Measurements from ENCODE around the gene B9D2.

Gene B9D2

DNA sequence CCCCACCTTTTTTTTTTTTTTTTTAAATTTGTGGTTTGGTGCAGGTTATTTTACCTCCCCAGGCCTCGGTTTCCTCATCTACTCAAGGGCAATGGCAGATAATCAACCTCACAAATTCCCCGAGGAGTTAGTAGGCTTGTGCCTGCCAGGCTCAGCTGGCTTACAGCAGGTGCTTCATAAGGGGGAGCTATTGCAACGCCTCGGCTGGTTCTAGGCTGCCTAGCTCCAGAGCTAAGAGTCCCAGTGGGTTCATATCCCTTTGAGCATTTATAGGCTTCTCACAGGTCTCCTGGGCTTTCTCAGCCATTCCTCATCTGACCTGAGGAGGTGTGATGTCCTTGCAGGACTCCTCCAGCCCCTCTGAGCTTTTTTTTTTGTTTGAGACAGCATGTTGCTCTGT is 44.3 kb upstream of the B9D2 start:
- TF ChIP-seq, protein P1, sequence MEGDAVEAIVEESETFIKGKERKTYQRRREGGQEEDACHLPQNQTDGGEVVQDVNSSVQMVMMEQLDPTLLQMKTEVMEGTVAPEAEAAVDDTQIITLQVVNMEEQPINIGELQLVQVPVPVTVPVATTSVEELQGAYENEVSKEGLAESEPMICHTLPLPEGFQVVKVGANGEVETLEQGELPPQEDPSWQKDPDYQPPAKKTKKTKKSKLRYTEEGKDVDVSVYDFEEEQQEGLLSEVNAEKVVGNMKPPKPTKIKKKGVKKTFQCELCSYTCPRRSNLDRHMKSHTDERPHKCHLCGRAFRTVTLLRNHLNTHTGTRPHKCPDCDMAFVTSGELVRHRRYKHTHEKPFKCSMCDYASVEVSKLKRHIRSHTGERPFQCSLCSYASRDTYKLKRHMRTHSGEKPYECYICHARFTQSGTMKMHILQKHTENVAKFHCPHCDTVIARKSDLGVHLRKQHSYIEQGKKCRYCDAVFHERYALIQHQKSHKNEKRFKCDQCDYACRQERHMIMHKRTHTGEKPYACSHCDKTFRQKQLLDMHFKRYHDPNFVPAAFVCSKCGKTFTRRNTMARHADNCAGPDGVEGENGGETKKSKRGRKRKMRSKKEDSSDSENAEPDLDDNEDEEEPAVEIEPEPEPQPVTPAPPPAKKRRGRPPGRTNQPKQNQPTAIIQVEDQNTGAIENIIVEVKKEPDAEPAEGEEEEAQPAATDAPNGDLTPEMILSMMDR (IDR thresholded peaks at IDR 0.05; ENCODE audit: borderline replicate concordance, insufficient read depth, low read depth, low read length), result no peak
- H3K4me3 ChIP-seq (ENCODE audit: low read depth, low read length), result no peak overlapping the region

DNA sequence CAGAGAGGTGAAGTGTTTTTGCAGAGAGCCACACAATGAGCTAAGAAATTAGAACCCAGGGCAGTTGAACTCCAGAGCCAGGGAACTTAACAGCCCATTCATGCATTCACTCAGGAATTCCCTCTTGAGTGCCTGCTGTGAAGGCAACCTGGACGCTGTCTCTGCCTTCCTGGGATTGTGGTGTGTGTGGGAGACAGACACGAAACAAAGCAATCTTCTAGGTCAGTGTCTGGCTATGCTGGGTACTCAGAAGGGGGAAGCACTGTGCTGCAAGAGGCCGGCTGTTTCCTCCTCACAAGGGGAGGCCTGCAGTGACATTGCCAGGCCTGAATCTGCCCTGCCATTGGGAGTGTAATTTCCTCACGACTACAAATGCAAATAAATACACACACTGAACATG is 43.3 kb upstream of the B9D2 start:
- no peak overlapping the region for H3K4me3 ChIP-seq (ENCODE audit: low read depth, low read length)
- TF ChIP-seq, protein P1 (IDR thresholded peaks at IDR 0.05; ENCODE audit: borderline replicate concordance, insufficient read depth, low read depth, low read length), result no peak

DNA sequence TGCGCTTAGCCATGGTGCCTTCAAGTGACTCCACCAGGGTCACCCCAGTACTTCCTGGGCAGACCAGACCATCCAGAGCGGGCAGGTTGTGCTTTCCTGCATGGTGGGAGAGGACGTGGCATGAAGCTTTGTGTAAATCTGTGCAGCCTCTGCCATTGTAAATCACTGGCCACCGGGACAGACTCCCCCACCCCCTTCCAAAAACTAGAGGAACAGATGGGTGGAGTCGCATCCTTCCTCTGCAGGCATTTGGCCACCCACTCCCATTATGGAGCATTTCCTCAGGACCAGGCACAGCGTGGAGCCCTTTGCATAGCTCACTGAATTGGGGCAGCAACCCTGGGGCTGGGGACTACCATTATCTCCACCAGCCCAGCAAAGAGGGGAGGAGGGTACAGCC is 41.8 kb upstream of the B9D2 start:
- no peak overlapping the region for H3K4me3 ChIP-seq (ENCODE audit: low read depth, low read length)
- TF ChIP-seq, protein P1 (IDR thresholded peaks at IDR 0.05; ENCODE audit: borderline replicate concordance, insufficient read depth, low read depth, low read length), result no peak

DNA sequence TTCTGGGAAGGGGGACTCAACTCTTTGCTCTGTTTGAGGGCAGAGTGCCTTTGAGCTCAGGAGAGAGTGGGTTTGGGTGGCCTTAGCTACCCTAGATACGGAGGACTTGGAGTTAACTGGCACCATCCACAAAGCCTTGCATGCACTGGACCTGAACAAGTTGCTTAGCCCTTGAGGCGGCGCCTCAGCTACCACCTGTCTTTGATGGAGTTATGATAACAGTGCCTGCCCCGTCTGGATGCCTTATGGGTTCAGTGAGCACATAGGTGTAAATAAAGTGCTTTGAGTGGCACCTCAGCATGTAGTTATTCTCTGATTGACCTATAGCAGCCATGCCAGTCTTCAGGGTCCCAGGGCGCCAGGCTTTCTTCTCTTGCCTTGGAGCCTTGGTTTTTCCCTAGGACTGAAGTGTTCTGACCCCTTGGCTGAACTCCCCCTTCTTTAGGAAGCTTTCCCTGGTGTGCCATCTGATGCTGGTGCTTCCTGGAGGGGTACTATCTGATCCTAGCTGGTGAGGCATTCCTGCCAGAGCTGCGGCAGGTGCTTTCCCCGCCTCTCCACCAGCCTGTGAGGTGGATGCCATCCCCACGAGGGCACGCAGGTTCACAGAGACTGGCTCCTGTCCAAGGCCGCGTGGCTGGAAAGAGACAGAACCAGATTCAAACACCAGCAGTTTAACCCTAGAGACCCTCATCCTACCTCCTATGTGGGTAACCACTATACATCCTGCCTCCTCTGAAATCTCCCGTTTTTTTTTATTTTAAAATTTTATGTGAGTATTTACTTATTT is 39.4 kb upstream of the B9D2 start:
- H3K4me3 ChIP-seq (ENCODE audit: low read depth, low read length), result no peak overlapping the region
- TF ChIP-seq, protein P1 (IDR thresholded peaks at IDR 0.05; ENCODE audit: borderline replicate concordance, insufficient read depth, low read depth, low read length), result no peak

DNA sequence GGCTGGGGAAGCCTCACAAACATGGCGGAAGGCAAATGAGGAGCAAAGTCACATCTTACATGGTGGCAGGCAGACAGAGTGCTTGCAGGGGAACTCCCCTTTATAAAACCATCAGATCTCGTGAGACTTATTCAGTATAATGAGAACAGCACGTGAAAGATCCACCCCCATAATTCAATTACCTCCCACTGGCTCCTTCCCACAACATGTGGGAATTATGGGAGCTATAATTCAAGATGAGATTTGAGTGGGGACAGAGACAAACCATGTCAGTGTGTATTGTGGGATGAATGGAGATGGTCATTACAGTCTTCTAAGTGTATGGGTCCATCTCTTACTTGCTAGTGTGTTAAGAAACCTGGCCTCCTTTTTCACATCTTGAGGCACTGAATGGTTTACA is 38.1 kb upstream of the B9D2 start:
- TF ChIP-seq, protein P1 (IDR thresholded peaks at IDR 0.05; ENCODE audit: borderline replicate concordance, insufficient read depth, low read depth, low read length), result no peak
- no peak overlapping the region for H3K4me3 ChIP-seq (ENCODE audit: low read depth, low read length)

DNA sequence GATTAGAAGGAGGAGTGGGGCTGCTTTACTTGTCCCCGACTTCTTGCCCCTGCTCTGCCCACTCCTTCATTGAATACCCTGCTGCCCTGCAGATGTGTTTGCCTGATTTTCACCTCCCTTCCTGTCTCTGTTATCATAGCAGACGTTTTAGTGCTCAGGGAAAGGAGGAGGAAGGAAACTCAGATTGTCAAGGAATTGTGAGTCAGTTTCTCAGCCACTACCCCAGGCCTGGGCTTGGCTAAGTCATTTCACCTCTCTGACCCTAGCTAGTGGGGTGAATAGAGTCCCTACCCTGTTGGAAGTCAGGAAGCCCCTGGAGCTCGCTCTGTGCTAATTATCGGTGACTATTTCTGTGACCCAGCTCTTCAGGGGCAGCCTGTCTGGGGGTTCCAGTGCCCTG is 37.5 kb upstream of the B9D2 start:
- no peak overlapping the region for H3K4me3 ChIP-seq (ENCODE audit: low read depth, low read length)
- TF ChIP-seq, protein P1 (IDR thresholded peaks at IDR 0.05; ENCODE audit: borderline replicate concordance, insufficient read depth, low read depth, low read length), result no peak

DNA sequence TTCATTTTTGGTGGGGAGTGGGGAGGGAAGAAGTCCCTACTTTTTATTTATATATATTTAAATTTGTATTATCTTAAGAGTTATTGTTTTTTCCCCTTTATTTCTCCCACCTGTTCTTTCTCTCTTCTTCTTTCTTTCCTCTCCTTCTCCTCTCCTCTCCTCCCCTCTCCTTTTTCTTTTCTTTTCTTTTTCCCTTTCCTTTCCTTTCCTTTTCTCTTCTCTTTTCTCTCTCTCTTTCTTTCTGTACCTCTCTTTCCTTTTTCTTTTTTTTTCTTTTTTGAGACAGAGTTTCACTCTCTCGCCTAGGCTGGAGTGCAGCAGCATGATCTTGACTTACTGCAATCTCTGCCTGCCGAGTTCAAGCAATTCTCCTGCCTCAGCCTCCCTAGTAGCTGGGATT is 35.6 kb upstream of the B9D2 start:
- TF ChIP-seq, protein P1 (IDR thresholded peaks at IDR 0.05; ENCODE audit: borderline replicate concordance, insufficient read depth, low read depth, low read length), result no peak
- no peak overlapping the region for H3K4me3 ChIP-seq (ENCODE audit: low read depth, low read length)
